Panc1 (cell line): ENCODE measurements around the gene CDH12. TPM values are rescaled to one million over a fixed set of nuclear protein-coding genes. Genes with fewer than 3 reads are reported as not detected.
A peak's percentile ranks its signal among the peaks of the same experiment; 100 is the strongest.

Experiments used
- ATAC-seq: fragments of 200-7000 bp; cut with Tn5 transposase; 2 replicates; pipeline ENCODE4 v1.9.1; 2020; ENCODE audit warnings: mild to moderate bottlenecking, moderate library complexity
- BruUV-seq: library from RNA; stranded (reverse); fragments of 400-500 nt; replicated peaks from 2 replicates; lab custom pipeline; 2021; lab: Mats Ljungman, UMichigan
- CTCF ChIA-PET: fragments of 300-600 bp; sonication (Branson Sonifier 250); formaldehyde crosslinking; loops from one replicate; lab custom pipeline; 2022; ENCODE audit warnings: antibody characterized with exemption; lab: Charles Lee
- POLR2A ChIA-PET: fragments of 300-600 bp; sonication (Branson Sonifier 250); formaldehyde crosslinking; loops from one replicate; lab custom pipeline; 2022; ENCODE audit warnings: antibody characterized with exemption; lab: Charles Lee
- DNase-seq: peaks from one replicate; pipeline ENCODE4 v3.0.0-alpha.2; 2010; ENCODE audit warnings: low read depth, low spot score
- H3K27ac ChIP-seq: 2 replicates; pipeline ENCODE4 v1.5.1; 2011; ENCODE audit warnings: mild to moderate bottlenecking, low read length, inconsistent platforms
- H3K27me3 ChIP-seq: fragments of 200-500 bp; sonication (Bioruptor generic); 2 replicates; pipeline ENCODE4 v1.6.0; 2014; ENCODE audit warnings: low read length, inconsistent platforms; ENCODE audit not compliant: control insufficient read depth, insufficient read depth
- H3K36me3 ChIP-seq: fragments of 200-500 bp; sonication (Bioruptor generic); 2 replicates; pipeline ENCODE4 v1.5.1; 2014; ENCODE audit warnings: inconsistent platforms, mild to moderate bottlenecking, low read length, moderate library complexity; ENCODE audit not compliant: control insufficient read depth, insufficient read depth
- H3K4me1 ChIP-seq: 2 replicates; pipeline ENCODE4 v1.5.1; 2011; ENCODE audit warnings: inconsistent platforms, mild to moderate bottlenecking, low read length, moderate library complexity; ENCODE audit not compliant: control insufficient read depth, insufficient read depth
- H3K4me3 ChIP-seq, 2 experiments: 2 replicates each; pipeline ENCODE4 v1.5.1; 2011 to 2012; ENCODE audit warnings: low read depth in 2 of 2, low read length in 2 of 2, mild to moderate bottlenecking in 2 of 2, inconsistent platforms in 1 of 2, moderate library complexity in 1 of 2
- H3K9me3 ChIP-seq: fragments of 200-500 bp; sonication (Bioruptor generic); 2 replicates; pipeline ENCODE4 v1.5.1; 2014; ENCODE audit warnings: low read depth, mild to moderate bottlenecking, inconsistent platforms, low read length, moderate library complexity; ENCODE audit not compliant: control insufficient read depth, insufficient read depth
- POLR2AphosphoS5 ChIP-seq: IDR thresholded peaks from 2 replicates; pipeline ENCODE4 v1.6.1; 2012; ENCODE audit warnings: mild to moderate bottlenecking, low read depth, low read length, moderate library complexity
- SIN3A ChIP-seq: IDR thresholded peaks from 2 replicates; pipeline ENCODE4 v1.6.1; 2012; ENCODE audit warnings: low read depth, mild to moderate bottlenecking, low read length, moderate library complexity, borderline replicate concordance; ENCODE audit not compliant: insufficient read depth
- TCF7L2 ChIP-seq: IDR thresholded peaks from 2 replicates; pipeline ENCODE4 v1.6.1; 2011; ENCODE audit warnings: mild to moderate bottlenecking, low read depth, low read length, inconsistent platforms
- in situ Hi-C: cut with HindIII; loops from 2 replicates; pipeline ENCODE4 v1.10.0; 2016; ENCODE audit warnings: low sequenced_read_pairs, low pct_unique_long_range_greater_than_20kb
- intact Hi-C: fragments of 100-400 bp; cut with micrococcal nuclease; formaldehyde crosslinking; loops from one replicate; pipeline ENCODE4 v1.10.0; 2022; ENCODE audit not compliant: unreplicated experiment
- total RNA-seq: library from RNA; stranded (reverse); gene quantifications from one replicate; pipeline ENCODE4 v1.2.1, GENCODE V29; 2021; ENCODE audit not compliant: unreplicated experiment
- TF ChIP-seq, protein P1 (sequence below), 2 experiments: IDR thresholded peaks; 2 replicates each; pipeline ENCODE4 v1.6.1; 2011 to 2012; ENCODE audit warnings: low read depth in 2 of 2, control low read depth in 1 of 2, low read length in 1 of 2, mild to moderate bottlenecking in 1 of 2, moderate library complexity in 1 of 2; ENCODE audit not compliant: insufficient read depth in 1 of 2
- TF ChIP-seq, protein P2 (sequence below): fragments of 450-650 bp; IDR thresholded peaks from 2 replicates; pipeline ENCODE4 v1.5.1; 2017; ENCODE audit warnings: mild to moderate bottlenecking

CDH12 gene
- total RNA-seq, 1 experiment from 2014 or later, result not detected

DNA sequence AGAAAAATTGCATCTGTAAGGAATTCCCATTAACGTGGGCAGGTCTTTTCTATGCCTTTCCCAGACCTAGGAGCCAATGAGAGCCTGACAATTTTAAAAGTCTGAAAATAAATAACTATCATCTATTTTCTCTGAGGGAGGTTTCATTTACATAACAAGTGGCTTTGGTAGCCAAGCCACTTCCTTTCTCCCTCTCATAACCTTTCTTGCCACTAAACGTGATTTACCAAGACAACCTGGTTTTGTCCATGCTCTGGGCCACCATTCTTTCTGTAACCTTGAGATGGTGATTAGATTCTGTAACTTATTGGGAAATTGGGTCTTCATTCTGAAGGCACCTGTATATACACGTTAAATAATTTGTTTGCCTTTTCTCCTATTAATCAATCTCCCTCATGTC lies 1046.9 kb downstream of the CDH12 start:
- H3K27ac ChIP-seq, result no peak overlapping the region
- intact Hi-C loops, result loop anchor here (10.0 kb wide), 1 partner anchor 341 kb away; no protein-coding TSS in a partner anchor
- no TSS peak for BruUV-seq

DNA sequence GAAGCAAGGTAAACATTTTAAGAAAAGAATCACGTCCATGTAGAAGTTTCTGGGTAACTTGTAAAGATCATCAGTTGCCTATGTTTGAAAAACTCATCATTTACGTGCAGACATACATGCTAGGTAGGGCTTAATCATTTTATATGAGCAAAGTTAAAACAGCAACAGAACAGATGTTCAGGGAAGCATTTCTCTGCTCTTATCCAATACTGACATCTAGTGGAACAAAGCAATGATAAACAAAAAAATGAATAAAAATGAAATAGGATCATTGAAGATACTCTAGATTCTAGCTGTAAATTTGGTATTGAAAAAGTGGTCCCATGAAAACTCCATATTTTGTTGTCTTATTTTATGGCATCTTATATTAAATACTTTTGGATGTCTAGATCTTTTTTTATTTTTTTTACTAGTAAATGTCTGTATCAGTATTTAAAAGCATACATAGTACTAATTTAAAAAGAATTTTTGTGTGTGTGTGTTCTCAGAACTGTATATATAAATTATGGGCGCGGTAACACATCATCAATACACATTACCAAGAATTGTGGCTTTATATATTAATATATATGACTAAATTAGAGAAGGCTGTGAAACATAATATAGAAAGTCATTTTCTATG lies 1050.2 kb downstream of the CDH12 start:
- TF ChIP-seq, protein P1, sequence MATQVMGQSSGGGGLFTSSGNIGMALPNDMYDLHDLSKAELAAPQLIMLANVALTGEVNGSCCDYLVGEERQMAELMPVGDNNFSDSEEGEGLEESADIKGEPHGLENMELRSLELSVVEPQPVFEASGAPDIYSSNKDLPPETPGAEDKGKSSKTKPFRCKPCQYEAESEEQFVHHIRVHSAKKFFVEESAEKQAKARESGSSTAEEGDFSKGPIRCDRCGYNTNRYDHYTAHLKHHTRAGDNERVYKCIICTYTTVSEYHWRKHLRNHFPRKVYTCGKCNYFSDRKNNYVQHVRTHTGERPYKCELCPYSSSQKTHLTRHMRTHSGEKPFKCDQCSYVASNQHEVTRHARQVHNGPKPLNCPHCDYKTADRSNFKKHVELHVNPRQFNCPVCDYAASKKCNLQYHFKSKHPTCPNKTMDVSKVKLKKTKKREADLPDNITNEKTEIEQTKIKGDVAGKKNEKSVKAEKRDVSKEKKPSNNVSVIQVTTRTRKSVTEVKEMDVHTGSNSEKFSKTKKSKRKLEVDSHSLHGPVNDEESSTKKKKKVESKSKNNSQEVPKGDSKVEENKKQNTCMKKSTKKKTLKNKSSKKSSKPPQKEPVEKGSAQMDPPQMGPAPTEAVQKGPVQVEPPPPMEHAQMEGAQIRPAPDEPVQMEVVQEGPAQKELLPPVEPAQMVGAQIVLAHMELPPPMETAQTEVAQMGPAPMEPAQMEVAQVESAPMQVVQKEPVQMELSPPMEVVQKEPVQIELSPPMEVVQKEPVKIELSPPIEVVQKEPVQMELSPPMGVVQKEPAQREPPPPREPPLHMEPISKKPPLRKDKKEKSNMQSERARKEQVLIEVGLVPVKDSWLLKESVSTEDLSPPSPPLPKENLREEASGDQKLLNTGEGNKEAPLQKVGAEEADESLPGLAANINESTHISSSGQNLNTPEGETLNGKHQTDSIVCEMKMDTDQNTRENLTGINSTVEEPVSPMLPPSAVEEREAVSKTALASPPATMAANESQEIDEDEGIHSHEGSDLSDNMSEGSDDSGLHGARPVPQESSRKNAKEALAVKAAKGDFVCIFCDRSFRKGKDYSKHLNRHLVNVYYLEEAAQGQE (IDR thresholded peaks at IDR 0.05; ENCODE audit: insufficient read depth in 1 of 2, low read depth in 2 of 2, low read length in 1 of 2), result no peak
- TF ChIP-seq, protein P2, sequence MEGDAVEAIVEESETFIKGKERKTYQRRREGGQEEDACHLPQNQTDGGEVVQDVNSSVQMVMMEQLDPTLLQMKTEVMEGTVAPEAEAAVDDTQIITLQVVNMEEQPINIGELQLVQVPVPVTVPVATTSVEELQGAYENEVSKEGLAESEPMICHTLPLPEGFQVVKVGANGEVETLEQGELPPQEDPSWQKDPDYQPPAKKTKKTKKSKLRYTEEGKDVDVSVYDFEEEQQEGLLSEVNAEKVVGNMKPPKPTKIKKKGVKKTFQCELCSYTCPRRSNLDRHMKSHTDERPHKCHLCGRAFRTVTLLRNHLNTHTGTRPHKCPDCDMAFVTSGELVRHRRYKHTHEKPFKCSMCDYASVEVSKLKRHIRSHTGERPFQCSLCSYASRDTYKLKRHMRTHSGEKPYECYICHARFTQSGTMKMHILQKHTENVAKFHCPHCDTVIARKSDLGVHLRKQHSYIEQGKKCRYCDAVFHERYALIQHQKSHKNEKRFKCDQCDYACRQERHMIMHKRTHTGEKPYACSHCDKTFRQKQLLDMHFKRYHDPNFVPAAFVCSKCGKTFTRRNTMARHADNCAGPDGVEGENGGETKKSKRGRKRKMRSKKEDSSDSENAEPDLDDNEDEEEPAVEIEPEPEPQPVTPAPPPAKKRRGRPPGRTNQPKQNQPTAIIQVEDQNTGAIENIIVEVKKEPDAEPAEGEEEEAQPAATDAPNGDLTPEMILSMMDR, result peak; percentile 71
- POLR2A ChIA-PET, result no interaction called here
- Histone ChIP-seq H3K9me3 (no peaks in the 10 kb centered on the region), H3K27me3 (no peaks in the 10 kb centered on the region), H3K27ac (no peak overlapping the region), H3K4me1 (no peaks in the 10 kb centered on the region), H3K4me3 (no peak overlapping the region), H3K36me3 (no peaks in the 10 kb centered on the region)
- intact Hi-C loops, result loop anchor here (10.0 kb wide), 1 partner anchor 338 kb away; no protein-coding TSS in a partner anchor
- ATAC-seq (no peak; the same call in 1 of the 2 replicates), DNase-seq (peak; percentile 36)
- no TSS peak for BruUV-seq
- in situ Hi-C loops, result no loop called here
- CTCF ChIA-PET, result interaction anchor here (0.6 kb wide), 1 partner anchor 831 kb away, joined by 7 read pairs; no protein-coding TSS in a partner anchor

More for the DNA sequence above, 1046.9 kb downstream of the CDH12 start:
- ATAC-seq (no peak), DNase-seq (no peak)
- Histone ChIP-seq H3K9me3 (no peaks in the 10 kb centered on the region), H3K4me3 (no peak overlapping the region), H3K36me3 (no peaks in the 10 kb centered on the region), H3K27me3 (no peaks in the 10 kb centered on the region), H3K4me1 (no peaks in the 10 kb centered on the region; the same call in 1 of the 2 replicates)
- in situ Hi-C loops, result no loop called here
- ChIA-PET CTCF (no interaction called here), POLR2A (no interaction called here)
- TF ChIP-seq, protein P1 (IDR thresholded peaks at IDR 0.05; ENCODE audit: insufficient read depth in 1 of 2, low read depth in 2 of 2, low read length in 1 of 2), result no peak
- TF ChIP-seq, protein P2, result no peak
- no peak for TF ChIP-seq POLR2AphosphoS5
- TF ChIP-seq TCF7L2, result no peak
- TF ChIP-seq SIN3A, result no peak
